LNCaP clone FGC (cell line): ENCODE results near the gene MBTPS1.

ENCODE experiments used
- DNase-seq: peaks from one replicate; pipeline ENCODE4 v3.0.0-alpha.2; 2011; ENCODE audit warnings: low read depth
- H3K4me3 ChIP-seq: 2 replicates; pipeline ENCODE4 v1.5.1; 2011; ENCODE audit warnings: mild to moderate bottlenecking, low read depth, low read length, control low read depth
- TF ChIP-seq, protein P1 (sequence below): IDR thresholded peaks from 2 replicates; pipeline ENCODE4 v1.5.1; 2012; ENCODE audit warnings: mild to moderate bottlenecking; ENCODE audit not compliant: control insufficient read depth, insufficient read depth; ENCODE audit errors: extremely low read depth

The MBTPS1 gene

DNA sequence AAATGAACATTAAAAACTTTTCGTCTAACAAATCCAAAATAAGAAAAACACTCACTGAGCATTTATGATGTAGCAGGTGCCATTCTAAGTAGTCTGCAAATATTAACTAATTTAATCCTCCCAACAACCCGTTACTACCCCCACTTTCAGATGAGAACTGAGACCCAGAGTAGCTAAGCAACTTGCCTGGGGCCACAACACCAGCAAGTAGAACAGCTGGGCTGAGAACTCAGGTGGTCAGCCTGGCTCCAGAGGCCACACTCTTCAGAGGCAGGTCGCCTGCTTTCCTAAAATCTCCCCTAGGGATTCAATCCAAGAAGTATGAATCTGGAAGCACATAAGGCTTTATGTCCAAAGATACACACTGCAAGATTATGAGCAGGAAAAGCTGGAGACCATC, 6.2 kb downstream of the MBTPS1 start:
- TF ChIP-seq, protein P1, sequence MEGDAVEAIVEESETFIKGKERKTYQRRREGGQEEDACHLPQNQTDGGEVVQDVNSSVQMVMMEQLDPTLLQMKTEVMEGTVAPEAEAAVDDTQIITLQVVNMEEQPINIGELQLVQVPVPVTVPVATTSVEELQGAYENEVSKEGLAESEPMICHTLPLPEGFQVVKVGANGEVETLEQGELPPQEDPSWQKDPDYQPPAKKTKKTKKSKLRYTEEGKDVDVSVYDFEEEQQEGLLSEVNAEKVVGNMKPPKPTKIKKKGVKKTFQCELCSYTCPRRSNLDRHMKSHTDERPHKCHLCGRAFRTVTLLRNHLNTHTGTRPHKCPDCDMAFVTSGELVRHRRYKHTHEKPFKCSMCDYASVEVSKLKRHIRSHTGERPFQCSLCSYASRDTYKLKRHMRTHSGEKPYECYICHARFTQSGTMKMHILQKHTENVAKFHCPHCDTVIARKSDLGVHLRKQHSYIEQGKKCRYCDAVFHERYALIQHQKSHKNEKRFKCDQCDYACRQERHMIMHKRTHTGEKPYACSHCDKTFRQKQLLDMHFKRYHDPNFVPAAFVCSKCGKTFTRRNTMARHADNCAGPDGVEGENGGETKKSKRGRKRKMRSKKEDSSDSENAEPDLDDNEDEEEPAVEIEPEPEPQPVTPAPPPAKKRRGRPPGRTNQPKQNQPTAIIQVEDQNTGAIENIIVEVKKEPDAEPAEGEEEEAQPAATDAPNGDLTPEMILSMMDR = no peak
- DNase-seq = no peak
- no peak overlapping the region for H3K4me3 ChIP-seq

DNA sequence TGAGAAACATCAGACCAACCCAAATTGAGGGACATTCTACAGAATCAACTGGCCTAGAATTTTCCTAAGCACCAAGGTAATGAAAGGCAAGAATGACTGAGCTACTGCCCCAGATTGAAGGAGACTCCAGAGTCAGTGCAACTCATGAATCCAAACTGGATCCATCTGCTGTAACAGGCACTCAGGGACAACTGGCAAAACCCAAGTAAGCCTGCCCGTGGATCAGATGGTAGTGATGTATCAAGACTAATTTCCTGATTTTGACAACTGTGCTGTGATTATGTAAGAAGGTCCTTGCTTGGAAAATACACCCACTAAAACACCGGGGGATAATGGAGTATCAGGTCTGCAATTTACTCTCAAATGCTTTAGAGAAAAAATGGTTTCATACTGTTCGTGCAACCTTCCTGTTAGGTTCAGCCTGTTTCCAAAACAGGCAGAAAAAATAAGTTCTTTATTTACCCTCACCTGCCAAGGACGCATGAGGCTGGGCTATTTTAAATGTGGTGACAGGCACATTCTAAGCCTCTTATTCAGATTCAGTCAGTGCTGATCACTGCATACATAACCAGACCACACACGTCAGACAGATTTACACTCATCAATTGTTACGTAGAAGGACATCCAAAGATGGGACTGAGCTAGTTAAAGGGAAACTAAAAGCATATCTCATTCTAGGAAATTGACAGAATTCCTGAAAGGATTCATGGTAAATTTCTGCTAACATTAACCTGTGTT, 7.0 kb downstream of the MBTPS1 start:
- no peak overlapping the region for H3K4me3 ChIP-seq
- TF ChIP-seq, protein P1 = no peak
- no peak for DNase-seq

- TF ChIP-seq, protein P1 = no peak
- H3K4me3 ChIP-seq = no peak overlapping the region
- DNase-seq = no peak
These were observed 8.8 kb downstream of the MBTPS1 start for GRCh38 chr16:84107921-84108320.

DNA sequence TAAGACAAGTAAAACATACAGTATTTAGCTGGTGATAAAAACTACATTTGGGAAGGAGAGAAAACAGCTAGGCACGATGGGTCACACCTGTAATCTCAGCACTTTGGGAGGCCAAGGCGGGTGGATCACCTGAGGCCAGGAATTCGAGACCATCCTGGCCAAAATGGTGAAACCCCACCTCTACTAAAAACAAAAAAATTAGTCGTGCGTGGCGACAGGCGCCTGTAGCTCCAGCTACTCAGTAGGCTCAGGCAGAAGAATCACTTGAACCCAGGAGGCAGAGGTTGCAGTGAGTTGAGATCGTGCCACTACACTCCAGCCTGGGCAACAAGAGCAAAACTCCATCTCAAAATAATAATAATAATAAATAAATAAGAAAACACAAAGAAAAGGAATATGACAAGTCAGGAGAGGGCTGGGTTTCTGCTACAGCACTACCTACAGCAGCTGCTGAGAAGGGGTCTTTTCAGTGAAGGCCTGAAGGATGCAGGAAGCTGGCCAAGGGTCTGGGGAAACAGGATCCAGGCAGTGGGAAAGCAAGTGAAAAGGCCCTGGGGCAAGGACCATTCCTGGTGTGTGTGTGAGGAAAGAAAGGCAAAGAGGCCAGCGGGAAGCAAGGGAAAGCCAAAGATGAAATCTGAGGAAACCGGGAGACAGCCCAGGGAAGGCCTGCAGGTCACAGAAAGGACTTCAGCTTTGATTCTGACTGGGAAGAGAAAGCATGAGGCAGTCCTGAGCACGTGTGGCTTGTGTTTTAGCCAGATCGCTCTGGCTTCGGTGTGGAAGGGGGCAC, 10.6 kb downstream of the MBTPS1 start:
- DNase-seq = no peak
- H3K4me3 ChIP-seq = no peak overlapping the region
- TF ChIP-seq, protein P1 = no peak

- no peak overlapping the region for H3K4me3 ChIP-seq
- TF ChIP-seq, protein P1 = no peak
- no peak for DNase-seq
These were observed 11.4 kb downstream of the MBTPS1 start for GRCh38 chr16:84105301-84105815.

DNA sequence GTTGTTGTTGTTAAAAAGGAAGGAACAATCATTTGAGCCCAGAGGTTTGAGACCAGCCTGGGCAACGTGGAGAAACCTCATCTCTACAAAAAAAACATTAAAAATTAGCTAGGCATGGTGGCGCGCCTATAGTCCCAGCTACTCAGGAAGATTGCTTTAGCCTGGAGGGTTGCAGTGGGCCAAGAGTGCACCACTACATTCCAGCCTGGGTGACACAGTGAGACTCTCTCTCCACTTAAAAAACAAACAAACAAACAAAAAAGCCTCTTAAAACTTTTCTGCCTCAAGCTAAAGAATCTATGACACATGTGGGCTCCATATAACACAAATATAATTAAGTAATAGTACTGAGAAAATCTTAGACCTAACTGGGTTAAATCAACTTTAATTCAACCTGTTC, 12.5 kb downstream of the MBTPS1 start:
- TF ChIP-seq, protein P1 = no peak
- no peak overlapping the region for H3K4me3 ChIP-seq
- no peak for DNase-seq

- no peak overlapping the region for H3K4me3 ChIP-seq
- DNase-seq = no peak
- TF ChIP-seq, protein P1 = no peak
These were observed 13.1 kb downstream of the MBTPS1 start for GRCh38 chr16:84103678-84104077.
